LNCaP clone FGC (cell line): ENCODE measurements around the gene PYGB.
A peak's percentile ranks its signal among the peaks of the same experiment; 100 is the strongest.

Experiments
- DNase-seq: peaks from one replicate; pipeline ENCODE4 v3.0.0-alpha.2; 2011; ENCODE audit warnings: low read depth
- H3K4me3 ChIP-seq: 2 replicates; pipeline ENCODE4 v1.5.1; 2011; ENCODE audit warnings: mild to moderate bottlenecking, low read depth, low read length, control low read depth
- CTCF ChIP-seq: IDR thresholded peaks from 2 replicates; pipeline ENCODE4 v1.5.1; 2012; ENCODE audit warnings: mild to moderate bottlenecking; ENCODE audit not compliant: control insufficient read depth, insufficient read depth; ENCODE audit errors: extremely low read depth

Gene PYGB

GRCh38 chr20:25278636-25279361, 30.9 kb downstream of the PYGB start:
- no peak for TF ChIP-seq CTCF
- no peak for DNase-seq
- H3K4me3 ChIP-seq, result no peak overlapping the region

GRCh38 chr20:25279403-25279802, 31.5 kb downstream of the PYGB start:
- no peak overlapping the region for H3K4me3 ChIP-seq
- TF ChIP-seq CTCF, result no peak
- no peak for DNase-seq

GRCh38 chr20:25280051-25280573, 32.2 kb downstream of the PYGB start:
- H3K4me3 ChIP-seq, result no peak overlapping the region
- DNase-seq, result peak; percentile 100
- TF ChIP-seq CTCF, result 0 out of 2 replicates have a peak, but pooled peaks have one; percentile 15

- TF ChIP-seq CTCF, result no peak
- H3K4me3 ChIP-seq, result no peak overlapping the region
- no peak for DNase-seq
Observed at GRCh38 chr20:25280574-25281535, 33.0 kb downstream of the PYGB start.

GRCh38 chr20:25281541-25281991, 33.7 kb downstream of the PYGB start:
- no peak for TF ChIP-seq CTCF
- no peak overlapping the region for H3K4me3 ChIP-seq
- DNase-seq, result no peak

GRCh38 chr20:25282034-25282781, 34.3 kb downstream of the PYGB start:
- DNase-seq, result no peak
- no peak overlapping the region for H3K4me3 ChIP-seq
- TF ChIP-seq CTCF, result no peak
